IPS-18c (cell line): ENCODE data around the gene KLHL26.

Source experiments
- H3K4me3 ChIP-seq: 2 replicates; pipeline ENCODE4 v1.7.0; 2013; ENCODE audit warnings: low read depth, mild to moderate bottlenecking, low read length, moderate library complexity; ENCODE audit not compliant: insufficient read depth
- H3K9me3 ChIP-seq: one replicate; pipeline ENCODE4 v1.6.1; 2013; ENCODE audit warnings: mild to moderate bottlenecking, low read length, moderate library complexity; ENCODE audit not compliant: control insufficient read depth, insufficient read depth

KLHL26 gene

DNA sequence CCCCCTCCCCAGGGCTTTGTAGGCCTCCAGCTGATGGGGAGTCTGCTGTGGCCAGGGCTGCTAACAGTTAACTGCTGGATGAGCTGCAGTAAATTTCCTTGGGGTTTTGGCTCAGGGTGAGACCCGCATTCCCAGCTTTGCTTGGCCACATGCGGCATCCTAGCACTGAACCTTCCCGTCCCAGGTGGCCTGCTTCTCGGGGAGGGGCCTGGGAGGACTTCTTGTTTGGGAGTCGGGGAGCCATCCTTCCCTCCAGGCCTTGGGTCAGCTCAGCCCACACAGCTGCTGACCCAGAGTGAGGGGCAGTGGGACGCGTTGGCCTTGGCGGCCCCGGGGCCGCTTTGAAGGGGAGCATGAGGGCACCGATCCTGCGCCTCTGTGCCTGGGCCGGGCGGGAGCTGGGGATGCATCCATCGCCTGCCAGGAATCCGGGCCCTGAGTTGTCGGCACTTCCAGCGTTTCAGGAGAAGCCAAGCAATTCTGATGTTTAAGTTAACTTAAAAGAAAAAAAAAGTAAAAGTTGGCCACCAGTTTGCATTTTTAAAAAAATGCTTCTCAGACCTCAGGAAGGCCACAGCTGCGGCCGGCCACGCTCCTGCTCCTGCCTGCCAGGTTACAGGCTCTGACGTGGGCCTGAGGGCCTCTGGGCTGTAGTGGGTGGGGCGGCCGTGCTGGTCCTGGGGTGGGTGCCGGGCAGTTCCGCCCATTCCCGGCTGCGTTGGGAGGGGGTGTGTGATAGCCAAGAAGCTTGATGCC lies 74.3 kb downstream of the KLHL26 start:
- H3K9me3 ChIP-seq, result peaks cover 2% of the 10 kb centered on the region
- H3K4me3 ChIP-seq, result no peak overlapping the region

DNA sequence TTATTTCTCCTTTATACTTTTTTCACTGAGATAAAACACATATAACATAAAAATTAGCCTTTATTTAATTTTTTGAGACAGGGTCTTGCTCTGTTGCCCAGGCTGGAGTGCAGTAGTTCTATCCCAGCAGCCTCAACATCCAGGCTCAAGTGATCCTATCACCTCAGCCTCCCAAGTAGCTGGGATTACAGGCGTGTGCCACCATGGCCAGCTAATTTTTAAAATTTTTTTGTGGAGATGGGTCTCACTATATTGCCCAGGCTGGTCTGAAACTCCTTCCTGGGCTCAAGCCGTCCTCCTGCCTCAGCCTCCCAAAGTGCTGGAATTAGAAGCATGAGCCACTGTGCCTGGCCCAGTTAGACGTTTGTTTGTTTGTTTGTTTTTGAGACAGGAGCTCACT lies 75.1 kb downstream of the KLHL26 start:
- Histone ChIP-seq H3K9me3 (peaks cover 2% of the 10 kb centered on the region), H3K4me3 (no peak overlapping the region)

DNA sequence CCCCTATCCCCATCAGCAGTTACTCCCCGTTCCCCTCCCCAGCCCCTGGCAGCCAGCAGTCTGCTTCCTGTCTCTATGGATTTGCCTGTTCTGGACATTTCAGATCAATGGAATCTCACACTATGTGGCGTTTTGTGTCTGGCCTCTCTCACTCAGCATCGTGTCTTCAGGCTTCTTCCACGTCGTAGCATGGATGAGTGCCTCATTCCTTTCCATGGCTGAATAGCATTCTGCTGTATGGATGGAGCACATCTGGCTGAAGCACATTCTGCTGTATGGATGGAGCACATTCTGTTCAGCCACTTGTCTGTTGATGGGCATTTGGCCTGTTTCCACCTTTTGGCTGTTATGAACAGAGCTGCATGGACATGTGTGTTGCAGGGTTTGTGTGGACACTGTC lies 76.2 kb downstream of the KLHL26 start:
- Histone ChIP-seq H3K9me3 (peaks cover 2% of the 10 kb centered on the region), H3K4me3 (no peak overlapping the region)

DNA sequence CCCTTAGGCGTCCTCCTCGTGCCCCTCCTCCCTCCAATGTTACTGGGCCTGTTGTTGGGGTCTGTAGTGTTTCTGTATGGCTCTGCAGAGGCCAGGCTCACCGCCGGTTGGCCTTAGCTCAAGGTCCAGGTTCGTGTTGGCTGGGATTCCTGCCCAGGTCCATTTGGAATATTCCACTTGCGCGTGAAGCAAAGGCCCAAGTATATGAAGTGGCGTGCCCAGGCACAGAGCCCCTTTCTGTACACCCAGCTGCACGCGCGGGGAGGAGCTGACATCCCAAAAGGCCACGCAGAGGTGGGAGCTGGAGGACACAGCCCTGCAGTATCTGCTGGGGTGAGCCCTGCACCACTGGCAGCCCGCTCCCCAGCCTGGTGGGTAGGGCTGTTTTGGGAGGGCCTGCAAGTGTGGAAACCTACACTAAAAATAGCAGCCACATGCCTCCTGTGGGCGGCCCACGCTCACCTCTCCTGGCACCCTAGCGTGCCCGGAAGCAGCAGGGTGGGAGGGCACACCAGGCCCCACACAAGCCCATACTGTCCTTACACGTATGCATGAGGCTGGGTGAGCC lies 76.8 kb downstream of the KLHL26 start:
- H3K4me3 ChIP-seq, result no peak overlapping the region
- peaks cover 2% of the 10 kb centered on the region for H3K9me3 ChIP-seq

DNA sequence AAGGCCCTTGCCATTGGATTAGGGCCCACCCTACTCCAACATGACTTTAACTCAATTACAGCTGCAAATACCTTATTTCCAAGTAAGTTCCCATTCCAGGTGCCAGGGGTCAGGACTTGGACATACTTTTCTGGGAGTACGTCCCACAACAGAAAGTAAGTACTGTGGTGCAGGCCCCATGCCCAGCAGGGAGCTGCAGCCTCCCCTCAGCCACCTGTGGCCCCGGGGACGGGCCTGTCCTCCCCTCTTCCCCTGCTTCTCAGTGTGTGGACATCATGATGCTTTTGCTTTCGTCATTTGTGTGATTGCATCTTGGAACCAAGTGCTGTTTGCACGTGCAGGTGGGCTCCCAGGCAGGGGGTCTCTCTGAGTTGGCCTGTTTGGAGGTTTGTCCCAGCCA lies 78.6 kb downstream of the KLHL26 start:
- no peak overlapping the region for H3K4me3 ChIP-seq
- H3K9me3 ChIP-seq, result peaks cover 2% of the 10 kb centered on the region

DNA sequence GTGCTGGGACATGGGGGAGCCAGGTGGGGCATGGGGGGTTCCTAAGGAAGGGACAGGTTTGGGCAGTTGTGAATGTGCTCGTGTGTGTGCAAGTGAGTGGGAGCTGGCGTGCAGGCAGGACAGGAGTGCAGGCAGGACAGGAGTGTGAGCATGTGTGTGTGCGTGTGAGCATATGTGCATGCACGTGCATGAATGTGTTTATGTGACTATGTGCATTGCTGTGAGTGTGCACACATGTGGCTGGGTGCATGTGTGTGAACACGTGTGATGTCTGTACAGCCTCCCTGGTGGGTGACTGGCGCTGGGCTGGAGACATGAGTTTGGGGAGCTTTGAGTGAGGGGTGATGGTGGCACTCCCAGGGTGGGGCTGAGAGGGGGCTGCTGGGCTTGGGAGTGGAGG lies 80.0 kb downstream of the KLHL26 start:
- no peak overlapping the region for H3K4me3 ChIP-seq
- peaks cover 2% of the 10 kb centered on the region for H3K9me3 ChIP-seq

DNA sequence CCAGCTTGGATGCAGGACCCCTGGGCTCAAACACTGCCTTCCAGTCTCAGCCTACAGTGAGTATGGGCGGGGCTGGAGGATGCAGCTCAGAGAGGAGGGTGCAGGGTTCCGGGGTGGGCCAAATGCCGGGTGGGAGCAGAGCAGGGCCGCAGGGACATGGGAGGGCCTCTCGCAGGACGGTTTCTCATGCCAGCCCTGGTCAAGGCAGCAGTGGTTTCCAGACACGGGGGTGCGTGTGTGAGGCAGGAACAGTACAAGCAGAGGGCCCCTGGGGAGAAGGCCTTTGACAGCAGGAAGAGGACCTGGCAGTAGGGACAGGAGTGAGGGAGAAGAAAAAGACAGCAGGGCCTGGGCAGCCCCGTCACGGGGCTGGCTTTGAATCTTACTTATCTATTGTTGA lies 80.8 kb downstream of the KLHL26 start:
- H3K9me3 ChIP-seq, result peaks cover 2% of the 10 kb centered on the region
- no peak overlapping the region for H3K4me3 ChIP-seq

DNA sequence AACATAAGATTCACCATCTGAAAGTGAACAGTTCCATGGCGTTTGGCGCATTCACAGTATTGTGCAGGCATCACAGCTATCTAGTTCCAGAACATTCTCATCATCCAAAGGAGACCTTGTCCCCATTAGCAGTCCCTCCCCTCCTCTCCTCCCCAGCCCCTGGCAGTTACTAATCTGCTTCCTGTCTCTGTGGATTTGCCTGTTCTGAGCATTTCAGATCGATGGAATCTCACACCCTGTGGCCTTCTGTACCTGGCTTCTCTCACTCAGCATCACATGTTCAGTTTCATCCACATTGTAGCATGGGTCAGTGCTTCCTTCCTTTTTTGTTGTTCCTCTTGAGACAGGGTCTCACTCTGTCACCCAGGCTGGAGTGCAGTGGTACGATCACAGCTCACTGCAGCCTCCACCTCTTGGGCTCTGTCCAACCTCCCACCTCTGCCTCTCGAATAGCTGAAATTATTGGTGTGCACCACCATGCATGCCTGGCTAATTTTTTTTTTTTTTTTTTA lies 81.2 kb downstream of the KLHL26 start:
- Histone ChIP-seq H3K9me3 (peaks cover 2% of the 10 kb centered on the region), H3K4me3 (no peak overlapping the region)

DNA sequence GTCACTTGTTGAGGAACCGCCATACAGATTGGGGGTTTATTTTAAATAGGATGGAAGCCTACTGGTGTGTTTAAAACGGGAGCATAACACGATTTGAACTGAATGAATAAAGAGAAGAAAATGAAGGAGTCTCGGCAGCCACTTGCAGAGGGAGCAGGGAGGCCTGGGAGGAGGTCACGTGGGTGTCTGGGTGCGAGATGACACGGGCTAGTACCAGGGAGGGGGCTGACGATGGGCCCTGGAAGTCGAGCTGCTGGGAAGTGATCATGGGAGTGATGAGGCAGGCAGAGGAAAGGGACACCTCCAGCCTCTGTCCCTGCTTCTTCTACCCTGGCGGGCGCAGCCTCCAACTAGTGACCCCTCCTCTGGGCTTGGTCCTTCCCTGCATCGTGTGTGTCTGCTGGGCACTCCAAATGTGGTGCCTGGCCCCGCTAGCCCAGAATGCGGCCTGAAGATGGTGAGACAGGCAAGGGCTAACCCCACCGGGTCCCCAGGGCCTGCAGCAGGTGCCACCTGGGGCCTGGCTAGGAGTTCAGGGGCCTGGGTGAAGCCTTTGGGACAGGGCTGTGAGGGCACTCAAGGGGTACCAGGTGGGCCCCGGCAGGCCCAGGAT lies 82.1 kb downstream of the KLHL26 start:
- Histone ChIP-seq H3K4me3 (no peak overlapping the region), H3K9me3 (peaks cover 2% of the 10 kb centered on the region)

DNA sequence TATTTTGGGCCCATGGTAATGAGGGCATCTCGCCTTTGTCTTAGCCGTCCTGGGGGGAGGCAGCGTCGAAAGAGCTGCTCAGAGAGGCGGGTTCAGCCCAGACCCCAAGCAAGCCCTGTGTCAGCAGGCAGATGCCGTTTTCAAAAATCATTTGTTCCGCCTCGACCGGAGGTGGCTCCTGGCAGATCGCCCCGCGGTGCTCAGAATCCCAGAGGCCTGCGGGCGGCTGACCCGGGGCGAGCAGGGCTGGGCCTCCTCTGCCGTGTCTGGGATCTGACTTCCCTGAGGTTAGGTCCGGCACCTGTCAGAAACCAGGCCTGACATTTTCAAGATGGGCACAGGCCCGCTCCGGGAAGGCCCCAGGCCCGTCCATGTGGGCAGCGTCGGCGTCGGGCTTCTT lies 82.7 kb downstream of the KLHL26 start:
- H3K9me3 ChIP-seq, result peaks cover 2% of the 10 kb centered on the region
- H3K4me3 ChIP-seq, result no peak overlapping the region
